ENCODE results near the gene RNMT.

The RNMT gene

GRCh38 chr18:13710414-13710831, 16.1 kb upstream of the RNMT start:
- peaks cover 12% of the 10 kb centered on the region for H3K9me3 ChIP-seq (ENCODE audit: control insufficient read depth, low read depth, low read length)
- no peak overlapping the region for H3K27ac ChIP-seq (ENCODE audit: low read length)
- H3K27me3 ChIP-seq (ENCODE audit: control insufficient read depth, insufficient read depth, low read length), result no peaks in the 10 kb centered on the region
- no peak overlapping the region for H3K9ac ChIP-seq (ENCODE audit: low read length)
- H3K36me3 ChIP-seq (ENCODE audit: control insufficient read depth, low read depth, low read length), result no peaks in the 10 kb centered on the region
- no peak overlapping the region for H3K4me3 ChIP-seq (ENCODE audit: low read length)
- H3K4me1 ChIP-seq (ENCODE audit: control insufficient read depth, low read depth, low read length), result peaks cover 8% of the 10 kb centered on the region

GRCh38 chr18:13712400-13713131, 13.9 kb upstream of the RNMT start:
- Histone ChIP-seq H3K4me1 (ENCODE audit: control insufficient read depth, low read depth, low read length) (peaks cover 8% of the 10 kb centered on the region), H3K27ac (ENCODE audit: low read length) (no peak overlapping the region), H3K36me3 (ENCODE audit: control insufficient read depth, low read depth, low read length) (no peaks in the 10 kb centered on the region), H3K9me3 (ENCODE audit: control insufficient read depth, low read depth, low read length) (no peaks in the 10 kb centered on the region), H3K9ac (ENCODE audit: low read length) (no peak overlapping the region), H3K4me3 (ENCODE audit: low read length) (no peak overlapping the region), H3K27me3 (ENCODE audit: control insufficient read depth, insufficient read depth, low read length) (no peaks in the 10 kb centered on the region)

- no peaks in the 10 kb centered on the region for H3K36me3 ChIP-seq (ENCODE audit: control insufficient read depth, low read depth, low read length)
- H3K27ac ChIP-seq (ENCODE audit: low read length), result no peak overlapping the region
- H3K9me3 ChIP-seq (ENCODE audit: control insufficient read depth, low read depth, low read length), result no peaks in the 10 kb centered on the region
- peaks cover 8% of the 10 kb centered on the region for H3K4me1 ChIP-seq (ENCODE audit: control insufficient read depth, low read depth, low read length)
- H3K4me3 ChIP-seq (ENCODE audit: low read length), result no peak overlapping the region
- H3K9ac ChIP-seq (ENCODE audit: low read length), result no peak overlapping the region
- no peaks in the 10 kb centered on the region for H3K27me3 ChIP-seq (ENCODE audit: control insufficient read depth, insufficient read depth, low read length)
These were observed 12.9 kb upstream of the RNMT start for GRCh38 chr18:13713455-13714055.

GRCh38 chr18:13715330-13715729, 11.1 kb upstream of the RNMT start:
- Histone ChIP-seq H3K36me3 (ENCODE audit: control insufficient read depth, low read depth, low read length) (no peaks in the 10 kb centered on the region), H3K27ac (ENCODE audit: low read length) (no peak overlapping the region), H3K4me3 (ENCODE audit: low read length) (no peak overlapping the region), H3K9ac (ENCODE audit: low read length) (no peak overlapping the region), H3K9me3 (ENCODE audit: control insufficient read depth, low read depth, low read length) (no peaks in the 10 kb centered on the region), H3K27me3 (ENCODE audit: control insufficient read depth, insufficient read depth, low read length) (no peaks in the 10 kb centered on the region), H3K4me1 (ENCODE audit: control insufficient read depth, low read depth, low read length) (peaks cover 8% of the 10 kb centered on the region)

- H3K4me3 ChIP-seq (ENCODE audit: low read length), result no peak overlapping the region
- H3K36me3 ChIP-seq (ENCODE audit: control insufficient read depth, low read depth, low read length), result no peaks in the 10 kb centered on the region
- peaks cover 8% of the 10 kb centered on the region for H3K4me1 ChIP-seq (ENCODE audit: control insufficient read depth, low read depth, low read length)
- H3K9me3 ChIP-seq (ENCODE audit: control insufficient read depth, low read depth, low read length), result no peaks in the 10 kb centered on the region
- no peaks in the 10 kb centered on the region for H3K27me3 ChIP-seq (ENCODE audit: control insufficient read depth, insufficient read depth, low read length)
- no peak overlapping the region for H3K27ac ChIP-seq (ENCODE audit: low read length)
- H3K9ac ChIP-seq (ENCODE audit: low read length), result no peak overlapping the region
These were observed 9.6 kb upstream of the RNMT start for GRCh38 chr18:13716916-13717315.

GRCh38 chr18:13720123-13720522, 6.3 kb upstream of the RNMT start:
- no peak overlapping the region for H3K9ac ChIP-seq (ENCODE audit: low read length)
- no peaks in the 10 kb centered on the region for H3K9me3 ChIP-seq (ENCODE audit: control insufficient read depth, low read depth, low read length)
- no peak overlapping the region for H3K4me3 ChIP-seq (ENCODE audit: low read length)
- H3K27ac ChIP-seq (ENCODE audit: low read length), result no peak overlapping the region
- H3K4me1 ChIP-seq (ENCODE audit: control insufficient read depth, low read depth, low read length), result peaks cover 2% of the 10 kb centered on the region
- no peaks in the 10 kb centered on the region for H3K36me3 ChIP-seq (ENCODE audit: control insufficient read depth, low read depth, low read length)
- H3K27me3 ChIP-seq (ENCODE audit: control insufficient read depth, insufficient read depth, low read length), result no peaks in the 10 kb centered on the region

GRCh38 chr18:13720847-13721246, 5.6 kb upstream of the RNMT start:
- no peaks in the 10 kb centered on the region for H3K9me3 ChIP-seq (ENCODE audit: control insufficient read depth, low read depth, low read length)
- no peak overlapping the region for H3K9ac ChIP-seq (ENCODE audit: low read length)
- no peak overlapping the region for H3K27ac ChIP-seq (ENCODE audit: low read length)
- H3K27me3 ChIP-seq (ENCODE audit: control insufficient read depth, insufficient read depth, low read length), result no peaks in the 10 kb centered on the region
- peaks cover 6% of the 10 kb centered on the region for H3K4me1 ChIP-seq (ENCODE audit: control insufficient read depth, low read depth, low read length)
- no peak overlapping the region for H3K4me3 ChIP-seq (ENCODE audit: low read length)
- H3K36me3 ChIP-seq (ENCODE audit: control insufficient read depth, low read depth, low read length), result no peaks in the 10 kb centered on the region

GRCh38 chr18:13725566-13726231, 774 bp upstream of the RNMT start:
- H3K27me3 ChIP-seq (ENCODE audit: control insufficient read depth, insufficient read depth, low read length), result no peaks in the 10 kb centered on the region
- H3K4me3 ChIP-seq (ENCODE audit: low read length), result peak overlapping the region; percentile 96
- peak overlapping the region; percentile 92 for H3K9ac ChIP-seq (ENCODE audit: low read length)
- H3K9me3 ChIP-seq (ENCODE audit: control insufficient read depth, low read depth, low read length), result no peaks in the 10 kb centered on the region
- peaks cover 11% of the 10 kb centered on the region for H3K4me1 ChIP-seq (ENCODE audit: control insufficient read depth, low read depth, low read length)
- no peak overlapping the region for H3K27ac ChIP-seq (ENCODE audit: low read length)
- no peaks in the 10 kb centered on the region for H3K36me3 ChIP-seq (ENCODE audit: control insufficient read depth, low read depth, low read length)

GRCh38 chr18:13726972-13727331, 479 bp downstream of the RNMT start:
- H3K9me3 ChIP-seq (ENCODE audit: control insufficient read depth, low read depth, low read length), result no peaks in the 10 kb centered on the region
- H3K27me3 ChIP-seq (ENCODE audit: control insufficient read depth, insufficient read depth, low read length), result no peaks in the 10 kb centered on the region
- peaks cover 11% of the 10 kb centered on the region for H3K4me1 ChIP-seq (ENCODE audit: control insufficient read depth, low read depth, low read length)
- H3K36me3 ChIP-seq (ENCODE audit: control insufficient read depth, low read depth, low read length), result no peaks in the 10 kb centered on the region
- peak overlapping the region; percentile 92 for H3K9ac ChIP-seq (ENCODE audit: low read length)
- H3K4me3 ChIP-seq (ENCODE audit: low read length), result peak overlapping the region; percentile 96
- H3K27ac ChIP-seq (ENCODE audit: low read length), result peak overlapping the region; percentile 79

- Histone ChIP-seq H3K4me1 (ENCODE audit: control insufficient read depth, low read depth, low read length) (peaks cover 5% of the 10 kb centered on the region), H3K4me3 (ENCODE audit: low read length) (no peak overlapping the region), H3K9ac (ENCODE audit: low read length) (no peak overlapping the region), H3K27ac (ENCODE audit: low read length) (no peak overlapping the region), H3K36me3 (ENCODE audit: control insufficient read depth, low read depth, low read length) (peaks cover 18% of the 10 kb centered on the region), H3K27me3 (ENCODE audit: control insufficient read depth, insufficient read depth, low read length) (no peaks in the 10 kb centered on the region), H3K9me3 (ENCODE audit: control insufficient read depth, low read depth, low read length) (no peaks in the 10 kb centered on the region)
These were observed 4.0 kb downstream of the RNMT start for GRCh38 chr18:13730481-13730880.

GRCh38 chr18:13735681-13736080, 9.2 kb downstream of the RNMT start:
- Histone ChIP-seq H3K4me1 (ENCODE audit: control insufficient read depth, low read depth, low read length) (no peaks in the 10 kb centered on the region), H3K36me3 (ENCODE audit: control insufficient read depth, low read depth, low read length) (peaks cover 66% of the 10 kb centered on the region), H3K9ac (ENCODE audit: low read length) (no peak overlapping the region), H3K4me3 (ENCODE audit: low read length) (no peak overlapping the region), H3K27me3 (ENCODE audit: control insufficient read depth, insufficient read depth, low read length) (no peaks in the 10 kb centered on the region), H3K27ac (ENCODE audit: low read length) (no peak overlapping the region), H3K9me3 (ENCODE audit: control insufficient read depth, low read depth, low read length) (no peaks in the 10 kb centered on the region)
